ENCODE measurements around the gene SETD2.

GRCh38 chr3:46989146-46989810 is 174.6 kb downstream of the SETD2 start:
- TF ChIP-seq CTCF (IDR thresholded peaks at IDR 0.05) (no peak), POLR2A (IDR thresholded peaks at IDR 0.05) (no peak)

All from uterus (tissue), 2 donors.